DND-41 (cell line): Measurements from ENCODE around the gene GNS.

Experiments used
- ATAC-seq: fragments of 200-7000 bp; cut with Tn5 transposase; 3 replicates; pipeline ENCODE4 v1.9.1; 2021; ENCODE audit warnings: low read depth; ENCODE audit not compliant: insufficient read depth
- DNase-seq: peaks from one replicate; pipeline ENCODE4 v3.0.0-alpha.2; 2020
- H2AFZ ChIP-seq: 2 replicates; pipeline ENCODE4 v1.6.0; 2012; ENCODE audit warnings: low read depth, low read length
- H3K27ac ChIP-seq: 2 replicates; pipeline ENCODE4 v1.5.1; 2012; ENCODE audit warnings: low read length, inconsistent platforms
- H3K27me3 ChIP-seq: fragments of 200-600 bp; sonication (generic); 2 replicates; pipeline ENCODE4 v1.6.0; 2012; ENCODE audit warnings: low read length, mild to moderate bottlenecking, inconsistent platforms; ENCODE audit not compliant: insufficient read depth, poor library complexity
- H3K36me3 ChIP-seq: 2 replicates; pipeline ENCODE4 v1.5.1; 2012; ENCODE audit warnings: low read length, inconsistent platforms; ENCODE audit not compliant: insufficient read depth
- H3K4me1 ChIP-seq: 2 replicates; pipeline ENCODE4 v1.5.1; 2012; ENCODE audit warnings: mild to moderate bottlenecking, low read length; ENCODE audit not compliant: insufficient read depth
- H3K4me2 ChIP-seq: 2 replicates; pipeline ENCODE4 v1.6.0; 2012; ENCODE audit warnings: mild to moderate bottlenecking, moderate library complexity, low read length, inconsistent platforms; ENCODE audit not compliant: insufficient read depth
- H3K4me3 ChIP-seq, 2 experiments: fragments of 200-600 bp in 1 of 2; shearing (Covaris generic) in 1 of 2; 2 replicates each; pipeline ENCODE4 v1.5.1; 2012 to 2016; ENCODE audit warnings: inconsistent platforms in 2 of 2, low read length in 2 of 2, mild to moderate bottlenecking in 2 of 2, low read depth in 1 of 2, moderate library complexity in 1 of 2
- H3K79me2 ChIP-seq: 2 replicates; pipeline ENCODE4 v1.6.0; 2012; ENCODE audit warnings: low read length, inconsistent platforms; ENCODE audit not compliant: insufficient read depth
- H3K9ac ChIP-seq: 2 replicates; pipeline ENCODE4 v1.6.0; 2012; ENCODE audit warnings: low read depth, mild to moderate bottlenecking, inconsistent platforms, low read length, moderate library complexity
- H3K9me3 ChIP-seq: 2 replicates; pipeline ENCODE4 v1.5.1; 2012; ENCODE audit warnings: low read length, moderate library complexity, mild to moderate bottlenecking, inconsistent platforms; ENCODE audit not compliant: insufficient read depth, severe bottlenecking
- H4K20me1 ChIP-seq: 2 replicates; pipeline ENCODE4 v1.6.0; 2012; ENCODE audit warnings: low read length; ENCODE audit not compliant: insufficient read depth
- EZH2 ChIP-seq: IDR thresholded peaks from 3 replicates; pipeline ENCODE4 v1.6.1; 2012; ENCODE audit warnings: borderline replicate concordance, low read depth, mild to moderate bottlenecking, moderate library complexity, low read length, inconsistent platforms; ENCODE audit not compliant: severe bottlenecking
- TF ChIP-seq, protein P1 (sequence below): IDR thresholded peaks from 2 replicates; pipeline ENCODE4 v1.5.1; 2012; ENCODE audit warnings: borderline replicate concordance, low read length, moderate library complexity, mild to moderate bottlenecking; ENCODE audit not compliant: poor library complexity, severe bottlenecking; ENCODE audit errors: extremely low read depth

GNS gene

DNA sequence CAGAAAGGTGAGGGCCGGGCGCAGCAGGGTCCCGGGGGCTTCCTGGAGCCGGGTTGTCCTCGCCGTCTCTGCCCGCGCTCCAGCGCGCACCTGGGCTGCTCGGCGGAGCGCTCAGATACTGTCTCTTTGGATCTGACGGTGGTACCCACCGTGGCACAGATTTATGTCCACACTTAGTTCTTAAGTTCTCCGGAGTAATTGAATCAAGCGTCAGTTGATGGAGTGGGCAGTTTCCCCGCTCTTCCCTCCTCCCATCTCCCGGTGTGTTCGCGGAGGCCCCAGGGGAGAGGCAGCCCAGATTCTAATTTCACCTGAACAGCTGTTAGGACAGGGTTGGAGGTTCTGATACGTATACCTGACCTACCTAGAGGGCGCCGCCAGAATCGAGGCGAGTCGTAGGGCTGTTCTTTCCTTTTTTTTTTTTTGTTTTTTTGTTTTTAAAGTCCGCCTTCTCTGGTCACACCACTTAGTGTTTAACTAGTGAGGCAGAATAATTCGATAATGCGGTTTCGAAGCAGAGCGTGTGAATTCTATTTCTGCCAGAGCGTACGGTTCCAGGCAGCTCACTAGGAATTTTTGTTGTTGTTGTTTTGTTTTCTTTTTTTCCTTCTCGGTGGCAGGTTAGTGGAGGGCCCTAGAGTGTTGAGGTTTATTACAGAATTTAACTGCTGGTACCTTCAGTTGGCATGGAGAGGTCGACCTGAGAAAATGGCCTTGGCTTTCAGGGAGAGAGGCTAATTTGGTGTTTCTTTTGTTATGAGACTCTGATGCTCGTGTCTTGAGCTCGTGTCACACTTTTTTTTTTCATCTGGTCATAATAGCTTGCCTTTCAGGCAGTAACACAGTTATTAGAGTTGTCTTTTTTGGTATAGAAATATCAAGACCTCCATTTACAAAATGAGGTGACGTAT lies 22.3 kb upstream of the GNS start:
- no peak for DNase-seq
- no peak overlapping the region for H3K27ac ChIP-seq

GRCh38 chr12:64780531-64781279 lies 21.5 kb upstream of the GNS start:
- no peaks in the 10 kb centered on the region for H3K9me3 ChIP-seq
- no peaks in the 10 kb centered on the region for H3K4me1 ChIP-seq
- no peak overlapping the region for H3K4me3 ChIP-seq
- TF ChIP-seq, protein P1, sequence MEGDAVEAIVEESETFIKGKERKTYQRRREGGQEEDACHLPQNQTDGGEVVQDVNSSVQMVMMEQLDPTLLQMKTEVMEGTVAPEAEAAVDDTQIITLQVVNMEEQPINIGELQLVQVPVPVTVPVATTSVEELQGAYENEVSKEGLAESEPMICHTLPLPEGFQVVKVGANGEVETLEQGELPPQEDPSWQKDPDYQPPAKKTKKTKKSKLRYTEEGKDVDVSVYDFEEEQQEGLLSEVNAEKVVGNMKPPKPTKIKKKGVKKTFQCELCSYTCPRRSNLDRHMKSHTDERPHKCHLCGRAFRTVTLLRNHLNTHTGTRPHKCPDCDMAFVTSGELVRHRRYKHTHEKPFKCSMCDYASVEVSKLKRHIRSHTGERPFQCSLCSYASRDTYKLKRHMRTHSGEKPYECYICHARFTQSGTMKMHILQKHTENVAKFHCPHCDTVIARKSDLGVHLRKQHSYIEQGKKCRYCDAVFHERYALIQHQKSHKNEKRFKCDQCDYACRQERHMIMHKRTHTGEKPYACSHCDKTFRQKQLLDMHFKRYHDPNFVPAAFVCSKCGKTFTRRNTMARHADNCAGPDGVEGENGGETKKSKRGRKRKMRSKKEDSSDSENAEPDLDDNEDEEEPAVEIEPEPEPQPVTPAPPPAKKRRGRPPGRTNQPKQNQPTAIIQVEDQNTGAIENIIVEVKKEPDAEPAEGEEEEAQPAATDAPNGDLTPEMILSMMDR = no peak
- no peak for TF ChIP-seq EZH2
- no peak for DNase-seq
- H2AFZ ChIP-seq = no peak overlapping the region
- H3K27ac ChIP-seq = no peak overlapping the region
- no peaks in the 10 kb centered on the region for H3K36me3 ChIP-seq
- no peak overlapping the region for H3K4me2 ChIP-seq
- ATAC-seq = no peak
- no peaks in the 10 kb centered on the region for H3K27me3 ChIP-seq
- H3K79me2 ChIP-seq = no peaks in the 10 kb centered on the region
- no peak overlapping the region for H3K9ac ChIP-seq
- H4K20me1 ChIP-seq = no peaks in the 10 kb centered on the region

More for the DNA sequence above, 22.3 kb upstream of the GNS start:
- no peak overlapping the region for H3K4me3 ChIP-seq
- TF ChIP-seq, protein P1 = no peak
- TF ChIP-seq EZH2 = no peak
- H3K79me2 ChIP-seq = no peaks in the 10 kb centered on the region
- H3K9me3 ChIP-seq = no peaks in the 10 kb centered on the region
- H3K36me3 ChIP-seq = no peaks in the 10 kb centered on the region
- H2AFZ ChIP-seq = no peak overlapping the region
- ATAC-seq = no peak
- H3K4me2 ChIP-seq = no peak overlapping the region
- no peaks in the 10 kb centered on the region for H3K27me3 ChIP-seq
- no peaks in the 10 kb centered on the region for H4K20me1 ChIP-seq
- no peaks in the 10 kb centered on the region for H3K4me1 ChIP-seq
- H3K9ac ChIP-seq = no peak overlapping the region

DNA sequence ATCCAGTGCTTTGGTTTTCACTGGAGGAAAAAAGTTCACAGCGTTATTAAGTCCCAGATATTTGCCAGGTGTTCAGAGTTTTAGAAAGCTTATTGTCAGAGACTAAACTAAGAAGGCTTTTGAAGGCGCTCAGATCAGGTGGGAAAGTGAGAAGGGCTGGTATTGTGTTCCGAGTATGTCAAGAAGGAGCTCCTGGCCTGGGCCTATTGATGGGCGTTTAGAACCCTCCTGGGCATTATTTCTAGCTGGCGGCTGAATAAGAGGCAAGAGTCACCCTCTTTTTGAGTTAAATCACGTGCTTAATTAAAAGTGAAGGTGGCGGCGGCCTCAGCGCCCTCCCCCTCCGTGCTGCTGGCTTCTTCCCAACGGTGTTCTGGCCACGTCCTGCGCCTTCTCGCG lies 20.9 kb upstream of the GNS start:
- H4K20me1 ChIP-seq = no peaks in the 10 kb centered on the region
- no peak overlapping the region for H3K9ac ChIP-seq
- no peak overlapping the region for H3K4me3 ChIP-seq
- peaks cover under 1% of the 10 kb centered on the region for H3K9me3 ChIP-seq
- no peak overlapping the region for H3K27ac ChIP-seq
- ATAC-seq = no peak
- TF ChIP-seq, protein P1 = no peak
- no peak for TF ChIP-seq EZH2
- DNase-seq = no peak
- no peaks in the 10 kb centered on the region for H3K79me2 ChIP-seq
- H3K4me2 ChIP-seq = no peak overlapping the region
- H3K4me1 ChIP-seq = no peaks in the 10 kb centered on the region
- no peak overlapping the region for H2AFZ ChIP-seq
- no peaks in the 10 kb centered on the region for H3K27me3 ChIP-seq
- no peaks in the 10 kb centered on the region for H3K36me3 ChIP-seq
